ENCODE data around the gene FAP. TPM values are rescaled to one million over a fixed set of nuclear protein-coding genes. Genes with fewer than 3 reads are reported as not detected.

The FAP gene
- total and polyA plus RNA-seq, 2 of the 4 experiments (the other 2 are of a cell fraction): 71.0 to 95.0 TPM

DNA sequence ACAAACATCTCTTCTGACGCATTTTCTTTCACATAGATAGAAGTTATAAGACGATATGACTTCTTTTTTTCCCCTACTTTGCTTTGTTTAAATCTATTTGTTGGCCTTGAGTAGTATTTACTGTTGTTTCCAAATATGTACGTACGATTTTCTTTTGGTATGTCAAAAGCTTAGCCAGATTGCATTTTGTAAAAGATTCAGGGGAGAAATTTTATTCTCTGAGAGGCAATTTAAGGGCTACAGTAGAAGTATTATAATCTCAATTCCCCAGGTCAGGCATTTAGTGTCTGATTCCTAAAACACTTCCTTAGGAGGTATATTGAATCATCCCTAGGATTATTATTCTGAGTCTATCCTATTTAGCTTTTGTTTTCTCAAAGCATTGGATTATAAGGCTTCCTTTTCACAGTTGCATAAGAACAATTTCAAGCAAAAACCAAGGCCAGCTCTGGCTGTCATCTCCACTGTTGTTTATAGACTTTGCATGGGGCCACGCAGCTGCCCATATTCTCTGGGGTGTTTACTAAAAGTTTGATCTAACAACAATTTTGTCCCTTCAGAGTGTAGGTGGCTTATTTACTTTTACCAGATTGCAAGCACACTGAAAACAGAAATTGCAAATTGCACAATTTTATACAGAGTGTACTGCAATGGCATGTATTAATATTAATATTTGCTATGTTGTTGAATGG is 57.6 kb downstream of the FAP start:
- POLR2A ChIA-PET (ENCODE audit: unreplicated experiment): no interaction called here
- no CpG with 5 or more reads among the region's 5 CpGs for WGBS, 2 experiments (ENCODE audit: extremely low coverage in 2 of 2, insufficient read length in 1 of 2)
- H2AK9ac ChIP-seq (replicated peaks; ENCODE audit: low read depth, low read length, poor library complexity): no peak overlapping the region
- in situ Hi-C loops (cut with MboI; ENCODE audit: low sequenced_read_pairs) (no loop called here), intact Hi-C loops (cut with micrococcal nuclease) (no loop called here), dilution Hi-C loops (cut with HindIII; ENCODE audit: low sequenced_read_pairs, unreplicated experiment) (no loop called here)
- no peaks in the 10 kb centered on the region for H3K79me1 ChIP-seq (ENCODE audit: low read depth in 1 of 2, low read length in 2 of 2)
- no peak overlapping the region for H3K4me3 ChIP-seq (ENCODE audit: insufficient read depth, low read depth, low read length)
- no peaks in the 10 kb centered on the region for H3K27me3 ChIP-seq (ENCODE audit: control insufficient read depth, insufficient read depth, low read length)
- peaks cover 21% of the 10 kb centered on the region for H3K36me3 ChIP-seq (ENCODE audit: control insufficient read depth, insufficient read depth, low read length)
- H2BK15ac ChIP-seq (ENCODE audit: low read depth, low read length): no peak overlapping the region
- no peak overlapping the region for H2BK20ac ChIP-seq (ENCODE audit: low read depth, low read length)
- H3K9me1 ChIP-seq (ENCODE audit: insufficient read depth, low read length): peaks cover 1% of the 10 kb centered on the region; the same call in 1 of the 2 replicates
- no peak overlapping the region for H4K5ac ChIP-seq (ENCODE audit: low read depth, low read length)
- no peak overlapping the region for H3K56ac ChIP-seq (ENCODE audit: extremely low read depth, insufficient read depth, low read length)
- H4K20me1 ChIP-seq (ENCODE audit: insufficient read depth, low read length): no peaks in the 10 kb centered on the region
- BruUV-seq (replicated peaks): no TSS peak
- no peaks in the 10 kb centered on the region for H3K4me1 ChIP-seq (ENCODE audit: control insufficient read depth, insufficient read depth, low read length)
- DNase-seq (no peak), ATAC-seq (ENCODE audit: low read depth) (no peak)
- CTCF ChIA-PET: interaction anchor here (1.2 to 1.5 kb wide), 2 partner anchors 10 to 33 kb away, joined by 3 to 4 read pairs; no protein-coding TSS in a partner anchor
- H2BK120ac ChIP-seq (ENCODE audit: low read depth, low read length): no peak overlapping the region
- no peak overlapping the region for H3K23ac ChIP-seq (ENCODE audit: low read depth, low read length)
- no peak overlapping the region for H4K91ac ChIP-seq (ENCODE audit: insufficient read depth, low read depth, low read length)
- H3K4me2 ChIP-seq (ENCODE audit: low read depth, low read length): no peak overlapping the region
- no peak overlapping the region for H3K9ac ChIP-seq (ENCODE audit: low read depth, low read length)
- no peak overlapping the region for H2AK5ac ChIP-seq (ENCODE audit: low read depth, low read length)
- H3K14ac ChIP-seq (replicated peaks; ENCODE audit: low read depth, low read length): no peak overlapping the region
- no peak overlapping the region for H4K8ac ChIP-seq (ENCODE audit: low read depth in 2 of 2, low read length in 2 of 2)
- H2BK5ac ChIP-seq (ENCODE audit: low read depth, low read length, poor library complexity, severe bottlenecking): no peak overlapping the region
- H2AFZ ChIP-seq (replicated peaks; ENCODE audit: low read length, poor library complexity): no peak overlapping the region
- H3K27ac ChIP-seq (ENCODE audit: insufficient read depth, low read length): no peak overlapping the region
- H3K18ac ChIP-seq (ENCODE audit: low read depth, low read length): no peak overlapping the region
- no peaks in the 10 kb centered on the region for H3K9me3 ChIP-seq (ENCODE audit: control insufficient read depth, insufficient read depth, low read length)
- no peak overlapping the region for H3K4ac ChIP-seq (ENCODE audit: low read depth, low read length)
- TF ChIP-seq MAZ (IDR thresholded peaks at IDR 0.05; ENCODE audit: borderline replicate concordance, low read depth, low read length) (no peak), CTCF (conservative IDR thresholded peaks at IDR 0.05; ENCODE audit: low read depth, low read length) (no peak), RCOR1 (IDR thresholded peaks at IDR 0.05; ENCODE audit: insufficient replicate concordance, low read length) (no peak), MXI1 (IDR thresholded peaks at IDR 0.05; ENCODE audit: borderline replicate concordance, low read depth, low read length) (no peak), CEBPB (IDR thresholded peaks at IDR 0.05; ENCODE audit: low read depth, low read length) (no peak), POLR2A (IDR thresholded peaks at IDR 0.05; ENCODE audit: low read depth, low read length) (no peak), ELK1 (IDR thresholded peaks at IDR 0.05; ENCODE audit: borderline replicate concordance, low read depth, low read length) (no peak), RAD21 (IDR thresholded peaks at IDR 0.05; ENCODE audit: low read length) (no peak), NFE2L2 (IDR thresholded peaks at IDR 0.05; ENCODE audit: low read depth, low read length) (no peak), CHD1 (IDR thresholded peaks at IDR 0.05; ENCODE audit: low read depth, low read length) (no peak), BHLHE40 (IDR thresholded peaks at IDR 0.05; ENCODE audit: low read depth, low read length) (no peak), MAFK (IDR thresholded peaks at IDR 0.05; ENCODE audit: low read depth, low read length) (no peak), RFX5 (IDR thresholded peaks at IDR 0.05; ENCODE audit: low read depth, low read length) (no peak), FOS (IDR thresholded peaks at IDR 0.05; ENCODE audit: low read depth, low read length) (no peak), SMC3 (IDR thresholded peaks at IDR 0.05; ENCODE audit: low read depth, low read length) (no peak)
- TF ChIP-seq, protein P1, sequence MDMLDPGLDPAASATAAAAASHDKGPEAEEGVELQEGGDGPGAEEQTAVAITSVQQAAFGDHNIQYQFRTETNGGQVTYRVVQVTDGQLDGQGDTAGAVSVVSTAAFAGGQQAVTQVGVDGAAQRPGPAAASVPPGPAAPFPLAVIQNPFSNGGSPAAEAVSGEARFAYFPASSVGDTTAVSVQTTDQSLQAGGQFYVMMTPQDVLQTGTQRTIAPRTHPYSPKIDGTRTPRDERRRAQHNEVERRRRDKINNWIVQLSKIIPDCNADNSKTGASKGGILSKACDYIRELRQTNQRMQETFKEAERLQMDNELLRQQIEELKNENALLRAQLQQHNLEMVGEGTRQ (IDR thresholded peaks at IDR 0.05; ENCODE audit: low read depth, low read length): no peak

Data from IMR-90 (cell line).